ENCODE results near the gene SLC8A1.

The SLC8A1 gene

GRCh38 chr2:40158781-40159180 lies 293.1 kb downstream of the SLC8A1 start:
- no peak overlapping the region for H3K4me3 ChIP-seq (replicated peaks; ENCODE audit: insufficient read depth, low read length)
- TF ChIP-seq REST (IDR thresholded peaks at IDR 0.05; ENCODE audit: insufficient replicate concordance, low read depth): no peak
- TF ChIP-seq POLR2AphosphoS5 (IDR thresholded peaks at IDR 0.05; ENCODE audit: low read depth): no peak
- TF ChIP-seq CTCF (IDR thresholded peaks at IDR 0.05; ENCODE audit: insufficient read depth, low read length): no peak
- no peak for TF ChIP-seq GABPA (IDR thresholded peaks at IDR 0.05; ENCODE audit: low read depth)
- TF ChIP-seq SPI1 (IDR thresholded peaks at IDR 0.05; ENCODE audit: borderline replicate concordance, low read depth): no peak
- no peaks in the 10 kb centered on the region for H3K27me3 ChIP-seq (ENCODE audit: insufficient read depth, poor library complexity, severe bottlenecking)
- no peak overlapping the region for H3K27ac ChIP-seq (replicated peaks)
- DNase-seq (ENCODE audit: low read depth in 1 of 2, low spot score in 1 of 2): no peak

GRCh38 chr2:40155728-40156127 lies 296.2 kb downstream of the SLC8A1 start:
- DNase-seq (ENCODE audit: low read depth in 1 of 2, low spot score in 1 of 2): no peak
- TF ChIP-seq CTCF (IDR thresholded peaks at IDR 0.05; ENCODE audit: insufficient read depth, low read length) (no peak), GABPA (IDR thresholded peaks at IDR 0.05; ENCODE audit: low read depth) (no peak), SPI1 (IDR thresholded peaks at IDR 0.05; ENCODE audit: borderline replicate concordance, low read depth) (no peak), REST (IDR thresholded peaks at IDR 0.05; ENCODE audit: insufficient replicate concordance, low read depth) (no peak), POLR2AphosphoS5 (IDR thresholded peaks at IDR 0.05; ENCODE audit: low read depth) (no peak)
- no peak overlapping the region for H3K27ac ChIP-seq (replicated peaks)
- H3K27me3 ChIP-seq (ENCODE audit: insufficient read depth, poor library complexity, severe bottlenecking): no peaks in the 10 kb centered on the region
- H3K4me3 ChIP-seq (replicated peaks; ENCODE audit: insufficient read depth, low read length): no peak overlapping the region

GRCh38 chr2:40150266-40150665 lies 301.6 kb downstream of the SLC8A1 start:
- H3K4me3 ChIP-seq (replicated peaks; ENCODE audit: insufficient read depth, low read length): no peak overlapping the region
- TF ChIP-seq REST (IDR thresholded peaks at IDR 0.05; ENCODE audit: insufficient replicate concordance, low read depth) (no peak), CTCF (IDR thresholded peaks at IDR 0.05; ENCODE audit: insufficient read depth, low read length) (no peak), POLR2AphosphoS5 (IDR thresholded peaks at IDR 0.05; ENCODE audit: low read depth) (no peak), SPI1 (IDR thresholded peaks at IDR 0.05; ENCODE audit: borderline replicate concordance, low read depth) (no peak), GABPA (IDR thresholded peaks at IDR 0.05; ENCODE audit: low read depth) (no peak)
- H3K27me3 ChIP-seq (ENCODE audit: insufficient read depth, poor library complexity, severe bottlenecking): no peaks in the 10 kb centered on the region
- no peak for DNase-seq (ENCODE audit: low read depth in 1 of 2, low spot score in 1 of 2)
- no peak overlapping the region for H3K27ac ChIP-seq (replicated peaks)

Data from HL-60 (cell line).